H9 (cell line): ENCODE results near the gene FAAP100. TPM values are rescaled to one million over a fixed set of nuclear protein-coding genes. Genes with fewer than 3 reads are reported as not detected.

Experiments used
- DNase-seq: peaks from one replicate; pipeline ENCODE4 v3.0.0-alpha.2; 2017
- H2AFZ ChIP-seq: one replicate; pipeline ENCODE4 v1.6.1; 2013; ENCODE audit warnings: mild to moderate bottlenecking, low read length, control low read depth, moderate library complexity
- H2AK5ac ChIP-seq: 2 replicates; pipeline ENCODE4 v1.6.1; 2013; ENCODE audit warnings: low read length, control low read depth, mixed read lengths; ENCODE audit not compliant: insufficient read length
- H2BK120ac ChIP-seq: one replicate; pipeline ENCODE4 v1.6.1; 2013; ENCODE audit warnings: low read depth, mild to moderate bottlenecking, low read length, control low read depth, inconsistent platforms; ENCODE audit not compliant: poor library complexity, severe bottlenecking
- H2BK12ac ChIP-seq: 2 replicates; pipeline ENCODE4 v1.6.1; 2013; ENCODE audit warnings: low read length, control low read depth, mixed read lengths, low read depth; ENCODE audit not compliant: insufficient read length
- H2BK15ac ChIP-seq: 2 replicates; pipeline ENCODE4 v1.6.1; 2013; ENCODE audit warnings: low read depth, low read length, control low read depth
- H2BK20ac ChIP-seq: one replicate; pipeline ENCODE4 v1.6.1; 2013; ENCODE audit warnings: low read depth, mild to moderate bottlenecking, low read length, control low read depth, inconsistent platforms; ENCODE audit not compliant: poor library complexity, severe bottlenecking
- H2BK5ac ChIP-seq: 2 replicates; pipeline ENCODE4 v1.6.1; 2013; ENCODE audit warnings: low read length, control low read depth, mixed read lengths; ENCODE audit not compliant: insufficient read length
- H3K14ac ChIP-seq: 2 replicates; pipeline ENCODE4 v1.6.1; 2013; ENCODE audit warnings: low read length, control low read depth; ENCODE audit not compliant: insufficient read depth
- H3K18ac ChIP-seq: 2 replicates; pipeline ENCODE4 v1.6.1; 2013; ENCODE audit warnings: low read depth, mild to moderate bottlenecking, mixed read lengths, low read length, control low read depth; ENCODE audit not compliant: insufficient read length
- H3K23ac ChIP-seq: 2 replicates; pipeline ENCODE4 v1.6.1; 2013; ENCODE audit warnings: low read length, control low read depth, mixed read lengths, low read depth; ENCODE audit not compliant: insufficient read length
- H3K23me2 ChIP-seq: 2 replicates; pipeline ENCODE4 v1.6.1; 2013; ENCODE audit warnings: low read depth, mild to moderate bottlenecking, mixed read lengths, low read length, control low read depth; ENCODE audit not compliant: insufficient read length, poor library complexity, severe bottlenecking
- H3K27ac ChIP-seq: 2 replicates; pipeline ENCODE4 v1.5.1; 2013; ENCODE audit warnings: low read length, control low read depth, mixed read lengths, low read depth; ENCODE audit not compliant: insufficient read length
- H3K27me3 ChIP-seq: 2 replicates; pipeline ENCODE4 v1.6.1; 2013; ENCODE audit warnings: low read length, control low read depth, inconsistent platforms; ENCODE audit not compliant: insufficient read depth
- H3K4ac ChIP-seq: 2 replicates; pipeline ENCODE4 v1.6.1; 2013; ENCODE audit warnings: low read depth, mild to moderate bottlenecking, control low read depth, inconsistent platforms, low read length, moderate library complexity
- H3K4me1 ChIP-seq: 2 replicates; pipeline ENCODE4 v1.6.1; 2013; ENCODE audit warnings: low read length, control low read depth, inconsistent platforms; ENCODE audit not compliant: insufficient read depth
- H3K4me2 ChIP-seq: 2 replicates; pipeline ENCODE4 v1.6.1; 2013; ENCODE audit warnings: low read length, control low read depth, mixed read lengths; ENCODE audit not compliant: insufficient read length, insufficient read depth
- H3K56ac ChIP-seq: 2 replicates; pipeline ENCODE4 v1.6.1; 2013; ENCODE audit warnings: low read depth, mild to moderate bottlenecking, mixed read lengths, low read length, control low read depth; ENCODE audit not compliant: insufficient read length
- H3K79me1 ChIP-seq: 2 replicates; pipeline ENCODE4 v1.6.1; 2013; ENCODE audit warnings: low read depth, mild to moderate bottlenecking, moderate library complexity, low read length, control low read depth, inconsistent platforms; ENCODE audit not compliant: insufficient read depth, poor library complexity, severe bottlenecking
- H3K79me2 ChIP-seq: 2 replicates; pipeline ENCODE4 v1.6.1; 2013; ENCODE audit warnings: low read length, control low read depth, inconsistent platforms; ENCODE audit not compliant: insufficient read depth
- H3K9ac ChIP-seq: 2 replicates; pipeline ENCODE4 v1.6.1; 2013; ENCODE audit warnings: low read length, control low read depth, mixed read lengths; ENCODE audit not compliant: insufficient read length; ENCODE audit errors: extremely low read depth
- H3K9me3 ChIP-seq: one replicate; pipeline ENCODE4 v1.6.1; 2013; ENCODE audit warnings: low read depth, low read length, inconsistent platforms; ENCODE audit not compliant: control insufficient read depth
- H3T11ph ChIP-seq: one replicate; pipeline ENCODE4 v1.6.1; 2013; ENCODE audit warnings: mild to moderate bottlenecking, low read length, control low read depth, inconsistent platforms
- H4K20me1 ChIP-seq: one replicate; pipeline ENCODE4 v1.6.1; 2013; ENCODE audit not compliant: control insufficient read depth, insufficient read length, insufficient read depth
- H4K5ac ChIP-seq: 2 replicates; pipeline ENCODE4 v1.6.1; 2013; ENCODE audit warnings: low read depth, mild to moderate bottlenecking, mixed read lengths, low read length, control low read depth; ENCODE audit not compliant: insufficient read length
- H4K8ac ChIP-seq: replicated peaks from 2 replicates; pipeline ENCODE4 v1.6.1; 2013; ENCODE audit warnings: low read length, control low read depth, mixed read lengths, low read depth; ENCODE audit not compliant: insufficient read length
- H4K91ac ChIP-seq: 2 replicates; pipeline ENCODE4 v1.6.1; 2013; ENCODE audit warnings: low read depth, mild to moderate bottlenecking, moderate library complexity, mixed read lengths, low read length, control low read depth; ENCODE audit not compliant: insufficient read length
- H3K27ac Mint-ChIP-seq, 3 experiments: 2 replicates in 2 of 3; 3 replicates in 1 of 3; pipeline ENCODE4 v1.8.0; 2020 to 2021; ENCODE audit warnings: mixed read lengths in 3 of 3, mild to moderate bottlenecking in 1 of 3, moderate library complexity in 1 of 3
- H3K27me3 Mint-ChIP-seq: 2 replicates; pipeline ENCODE4 v1.8.0; 2021; ENCODE audit warnings: low read depth, mild to moderate bottlenecking, moderate library complexity, mixed read lengths
- H3K36me3 Mint-ChIP-seq, 3 experiments: 2 replicates in 2 of 3; 3 replicates in 1 of 3; pipeline ENCODE4 v1.8.0; 2020 to 2021; ENCODE audit warnings: low read depth in 3 of 3, mixed read lengths in 3 of 3; ENCODE audit not compliant: insufficient read depth in 1 of 3
- H3K4me1 Mint-ChIP-seq, 2 experiments: 2 replicates each; pipeline ENCODE4 v1.8.0; 2020; ENCODE audit warnings: mixed read lengths in 2 of 2
- H3K4me3 Mint-ChIP-seq, 2 experiments: 2 replicates in 1 of 2; 3 replicates in 1 of 2; pipeline ENCODE4 v1.8.0; 2020 to 2021; ENCODE audit warnings: mild to moderate bottlenecking in 2 of 2, mixed read lengths in 2 of 2, moderate library complexity in 1 of 2
- H3K9me3 Mint-ChIP-seq, 2 experiments: 2 replicates in 1 of 2; 3 replicates in 1 of 2; pipeline ENCODE4 v1.8.0; 2020; ENCODE audit warnings: mild to moderate bottlenecking in 2 of 2, mixed read lengths in 2 of 2, moderate library complexity in 1 of 2
- WGBS: extraction: QIAGEN DNeasy Blood & Tissue Kit; methylation state at CpG from one replicate; pipeline ENCODE4 v1.1.7; 2013; ENCODE audit warnings: missing lambda C conversion rate, low lambda C conversion rate, mixed read lengths; ENCODE audit not compliant: insufficient read length; ENCODE audit errors: extremely low coverage; 5-methylcytosine and 5-hydroxymethylcytosine counted together
- total RNA-seq: library from RNA; stranded (reverse); gene quantifications from 2 replicates; pipeline ENCODE4 v1.2.1, GENCODE V29; 2021
- TF ChIP-seq, protein P1 (sequence below): fragments of 200-600 bp; sonication (generic); conservative IDR thresholded peaks from 3 replicates; pipeline ENCODE4 v1.8.0; 2021; ENCODE audit warnings: antibody characterized with exemption, mild to moderate bottlenecking

Gene FAAP100
- total RNA-seq, 1 experiment from 2014 or later = 54.0 TPM

GRCh38 chr17:81581758-81582157 is 29.6 kb upstream of the FAAP100 start:
- H3K36me3 Mint-ChIP-seq = peaks cover 33 to 87% (median 83%) of the 10 kb centered on the region in 3 experiments

More at GRCh38 chr17:81581758-81582157, 29.6 kb upstream of the FAAP100 start:
- Histone ChIP-seq H3K79me1 (no peaks in the 10 kb centered on the region), H4K5ac (no peak overlapping the region), H3K79me2 (no peaks in the 10 kb centered on the region), H2BK15ac (no peak overlapping the region), H3K9me3 (no peaks in the 10 kb centered on the region), H3K4me1 (no peaks in the 10 kb centered on the region), H4K91ac (no peak overlapping the region), H2BK20ac (no peak overlapping the region), H3K27ac (no peak overlapping the region), H3T11ph (no peak overlapping the region), H4K20me1 (peaks cover 2% of the 10 kb centered on the region), H3K56ac (no peak overlapping the region), H2BK12ac (no peak overlapping the region), H2BK120ac (no peak overlapping the region), H2BK5ac (no peak overlapping the region), H3K9ac (no peak overlapping the region), H3K4me2 (no peak overlapping the region), H2AFZ (no peak overlapping the region), H2AK5ac (no peak overlapping the region), H3K18ac (no peak overlapping the region), H3K23me2 (no peaks in the 10 kb centered on the region), H3K14ac (no peak overlapping the region), H4K8ac (no peak overlapping the region), H3K27me3 (no peaks in the 10 kb centered on the region), H3K23ac (no peak overlapping the region), H3K4ac (no peak overlapping the region)
- Mint-ChIP-seq H3K27me3 (peaks cover 3% of the 10 kb centered on the region), H3K27ac (0 out of 7 replicates have a peak overlapping the region, but pooled peaks of 2 of the 3 experiments have one; percentile 57 to 75), H3K9me3 (no peaks in the 10 kb centered on the region), H3K4me3 (no peak overlapping the region), H3K4me1 (no peaks in the 10 kb centered on the region)
- WGBS = no CpG with 5 or more reads among the region's 8 CpGs
- TF ChIP-seq, protein P1, sequence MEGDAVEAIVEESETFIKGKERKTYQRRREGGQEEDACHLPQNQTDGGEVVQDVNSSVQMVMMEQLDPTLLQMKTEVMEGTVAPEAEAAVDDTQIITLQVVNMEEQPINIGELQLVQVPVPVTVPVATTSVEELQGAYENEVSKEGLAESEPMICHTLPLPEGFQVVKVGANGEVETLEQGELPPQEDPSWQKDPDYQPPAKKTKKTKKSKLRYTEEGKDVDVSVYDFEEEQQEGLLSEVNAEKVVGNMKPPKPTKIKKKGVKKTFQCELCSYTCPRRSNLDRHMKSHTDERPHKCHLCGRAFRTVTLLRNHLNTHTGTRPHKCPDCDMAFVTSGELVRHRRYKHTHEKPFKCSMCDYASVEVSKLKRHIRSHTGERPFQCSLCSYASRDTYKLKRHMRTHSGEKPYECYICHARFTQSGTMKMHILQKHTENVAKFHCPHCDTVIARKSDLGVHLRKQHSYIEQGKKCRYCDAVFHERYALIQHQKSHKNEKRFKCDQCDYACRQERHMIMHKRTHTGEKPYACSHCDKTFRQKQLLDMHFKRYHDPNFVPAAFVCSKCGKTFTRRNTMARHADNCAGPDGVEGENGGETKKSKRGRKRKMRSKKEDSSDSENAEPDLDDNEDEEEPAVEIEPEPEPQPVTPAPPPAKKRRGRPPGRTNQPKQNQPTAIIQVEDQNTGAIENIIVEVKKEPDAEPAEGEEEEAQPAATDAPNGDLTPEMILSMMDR = no peak
- DNase-seq = no peak
